ENCODE data around the gene ATP8B2.
"Not testable (repeated sequence)": the region's sequence is repeated elsewhere in the genome, so short reads cannot be mapped to it uniquely, and the experiment has no call there.

DNA sequence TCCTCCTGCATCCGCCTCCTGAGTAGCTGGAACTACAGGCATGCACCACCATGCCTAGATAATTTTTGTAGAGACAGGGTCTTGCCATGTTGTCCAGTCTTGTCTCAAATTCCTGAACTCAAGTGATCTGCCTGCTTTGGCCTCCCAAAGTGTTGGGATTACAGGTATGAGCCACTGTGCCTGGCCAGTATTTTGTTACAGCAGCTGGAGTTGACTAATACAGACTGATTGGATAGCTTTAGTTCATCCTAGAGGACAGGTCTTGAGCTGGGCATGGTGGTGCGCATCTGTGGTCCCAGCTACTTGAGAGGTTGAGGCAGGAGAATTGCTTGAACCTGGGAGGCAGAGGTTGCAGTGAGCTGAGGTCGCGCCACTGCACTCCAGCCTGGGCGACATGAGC, 35.6 kb downstream of the ATP8B2 start:
- TF ChIP-seq, protein P1, sequence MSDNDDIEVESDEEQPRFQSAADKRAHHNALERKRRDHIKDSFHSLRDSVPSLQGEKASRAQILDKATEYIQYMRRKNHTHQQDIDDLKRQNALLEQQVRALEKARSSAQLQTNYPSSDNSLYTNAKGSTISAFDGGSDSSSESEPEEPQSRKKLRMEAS (IDR thresholded peaks at IDR 0.05; ENCODE audit: low read depth): not testable (repeated sequence)
- TF ChIP-seq, protein P2, sequence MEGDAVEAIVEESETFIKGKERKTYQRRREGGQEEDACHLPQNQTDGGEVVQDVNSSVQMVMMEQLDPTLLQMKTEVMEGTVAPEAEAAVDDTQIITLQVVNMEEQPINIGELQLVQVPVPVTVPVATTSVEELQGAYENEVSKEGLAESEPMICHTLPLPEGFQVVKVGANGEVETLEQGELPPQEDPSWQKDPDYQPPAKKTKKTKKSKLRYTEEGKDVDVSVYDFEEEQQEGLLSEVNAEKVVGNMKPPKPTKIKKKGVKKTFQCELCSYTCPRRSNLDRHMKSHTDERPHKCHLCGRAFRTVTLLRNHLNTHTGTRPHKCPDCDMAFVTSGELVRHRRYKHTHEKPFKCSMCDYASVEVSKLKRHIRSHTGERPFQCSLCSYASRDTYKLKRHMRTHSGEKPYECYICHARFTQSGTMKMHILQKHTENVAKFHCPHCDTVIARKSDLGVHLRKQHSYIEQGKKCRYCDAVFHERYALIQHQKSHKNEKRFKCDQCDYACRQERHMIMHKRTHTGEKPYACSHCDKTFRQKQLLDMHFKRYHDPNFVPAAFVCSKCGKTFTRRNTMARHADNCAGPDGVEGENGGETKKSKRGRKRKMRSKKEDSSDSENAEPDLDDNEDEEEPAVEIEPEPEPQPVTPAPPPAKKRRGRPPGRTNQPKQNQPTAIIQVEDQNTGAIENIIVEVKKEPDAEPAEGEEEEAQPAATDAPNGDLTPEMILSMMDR (IDR thresholded peaks at IDR 0.05): not testable (repeated sequence)
- TF ChIP-seq, protein P3, sequence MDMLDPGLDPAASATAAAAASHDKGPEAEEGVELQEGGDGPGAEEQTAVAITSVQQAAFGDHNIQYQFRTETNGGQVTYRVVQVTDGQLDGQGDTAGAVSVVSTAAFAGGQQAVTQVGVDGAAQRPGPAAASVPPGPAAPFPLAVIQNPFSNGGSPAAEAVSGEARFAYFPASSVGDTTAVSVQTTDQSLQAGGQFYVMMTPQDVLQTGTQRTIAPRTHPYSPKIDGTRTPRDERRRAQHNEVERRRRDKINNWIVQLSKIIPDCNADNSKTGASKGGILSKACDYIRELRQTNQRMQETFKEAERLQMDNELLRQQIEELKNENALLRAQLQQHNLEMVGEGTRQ (IDR thresholded peaks at IDR 0.05; ENCODE audit: borderline replicate concordance, low read depth, low read length): not testable (repeated sequence)
- TF ChIP-seq TAF1 (IDR thresholded peaks at IDR 0.05; ENCODE audit: borderline replicate concordance, low read depth, low read length); EP300 (IDR thresholded peaks at IDR 0.05; ENCODE audit: borderline replicate concordance in 1 of 2, low read depth in 1 of 2, low read length in 1 of 2); FOSL2 (IDR thresholded peaks at IDR 0.05; ENCODE audit: borderline replicate concordance, low read depth); MXI1 (IDR thresholded peaks at IDR 0.05; ENCODE audit: low read depth, low read length); CHD2 (IDR thresholded peaks at IDR 0.05; ENCODE audit: low read length, partially characterized antibody); FOXJ3 (CRISPR knock-in tag; IDR thresholded peaks at IDR 0.05): not testable (repeated sequence)
